Nephron (organoid): ENCODE measurements around the gene KDM4B.
A peak's percentile ranks its signal among the peaks of the same experiment; 100 is the strongest.

Experiments used
- H3K27ac Mint-ChIP-seq, 3 experiments: 2 replicates each; pipeline ENCODE4 v1.8.0; 2020; ENCODE audit warnings: mixed read lengths in 3 of 3, mild to moderate bottlenecking in 2 of 3, moderate library complexity in 1 of 3
- H3K27me3 Mint-ChIP-seq: 2 replicates; pipeline ENCODE4 v1.8.0; 2021; ENCODE audit warnings: low read depth, mild to moderate bottlenecking, moderate library complexity, mixed read lengths
- H3K36me3 Mint-ChIP-seq: 2 replicates; pipeline ENCODE4 v1.8.0; 2020; ENCODE audit warnings: low read depth, mixed read lengths
- H3K4me1 Mint-ChIP-seq: 2 replicates; pipeline ENCODE4 v1.8.0; 2020; ENCODE audit warnings: mixed read lengths
- H3K4me3 Mint-ChIP-seq, 3 experiments: 2 replicates each; pipeline ENCODE4 v1.8.0; 2020; ENCODE audit warnings: mild to moderate bottlenecking in 3 of 3, mixed read lengths in 3 of 3, moderate library complexity in 2 of 3
- H3K9me3 Mint-ChIP-seq: 2 replicates; pipeline ENCODE4 v1.8.0; 2020; ENCODE audit warnings: mixed read lengths
- TF ChIP-seq, protein P1 (sequence below), 3 experiments: fragments of 200-600 bp; sonication (generic); IDR thresholded peaks; one replicate each; pipeline ENCODE4 v1.5.0; 2021; ENCODE audit warnings: antibody characterized with exemption in 3 of 3; ENCODE audit not compliant: unreplicated experiment in 3 of 3

The KDM4B gene

DNA sequence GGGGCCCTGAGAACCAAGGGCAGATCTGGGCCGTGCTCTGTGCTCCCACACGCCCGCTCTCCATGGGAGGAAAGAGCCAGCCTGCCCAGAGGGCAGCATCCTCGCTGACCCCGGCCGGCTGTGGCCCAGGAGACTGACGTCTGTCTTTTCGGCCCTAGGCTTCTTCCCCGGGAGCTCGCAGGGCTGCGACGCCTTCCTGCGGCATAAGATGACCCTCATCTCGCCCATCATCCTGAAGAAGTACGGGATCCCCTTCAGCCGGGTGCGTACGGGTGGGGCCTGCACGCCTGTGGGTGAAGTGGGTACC, 108.2 kb downstream of the KDM4B start:
- Mint-ChIP-seq H3K27ac (no peak overlapping the region), H3K4me1 (peaks cover 18% of the 10 kb centered on the region), H3K4me3 (no peak overlapping the region), H3K27me3 (no peaks in the 10 kb centered on the region), H3K36me3 (peaks cover 29% of the 10 kb centered on the region), H3K9me3 (no peaks in the 10 kb centered on the region)
- TF ChIP-seq, protein P1, sequence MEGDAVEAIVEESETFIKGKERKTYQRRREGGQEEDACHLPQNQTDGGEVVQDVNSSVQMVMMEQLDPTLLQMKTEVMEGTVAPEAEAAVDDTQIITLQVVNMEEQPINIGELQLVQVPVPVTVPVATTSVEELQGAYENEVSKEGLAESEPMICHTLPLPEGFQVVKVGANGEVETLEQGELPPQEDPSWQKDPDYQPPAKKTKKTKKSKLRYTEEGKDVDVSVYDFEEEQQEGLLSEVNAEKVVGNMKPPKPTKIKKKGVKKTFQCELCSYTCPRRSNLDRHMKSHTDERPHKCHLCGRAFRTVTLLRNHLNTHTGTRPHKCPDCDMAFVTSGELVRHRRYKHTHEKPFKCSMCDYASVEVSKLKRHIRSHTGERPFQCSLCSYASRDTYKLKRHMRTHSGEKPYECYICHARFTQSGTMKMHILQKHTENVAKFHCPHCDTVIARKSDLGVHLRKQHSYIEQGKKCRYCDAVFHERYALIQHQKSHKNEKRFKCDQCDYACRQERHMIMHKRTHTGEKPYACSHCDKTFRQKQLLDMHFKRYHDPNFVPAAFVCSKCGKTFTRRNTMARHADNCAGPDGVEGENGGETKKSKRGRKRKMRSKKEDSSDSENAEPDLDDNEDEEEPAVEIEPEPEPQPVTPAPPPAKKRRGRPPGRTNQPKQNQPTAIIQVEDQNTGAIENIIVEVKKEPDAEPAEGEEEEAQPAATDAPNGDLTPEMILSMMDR (IDR thresholded peaks at IDR 0.05; ENCODE audit: unreplicated experiment in 3 of 3) = no peak

DNA sequence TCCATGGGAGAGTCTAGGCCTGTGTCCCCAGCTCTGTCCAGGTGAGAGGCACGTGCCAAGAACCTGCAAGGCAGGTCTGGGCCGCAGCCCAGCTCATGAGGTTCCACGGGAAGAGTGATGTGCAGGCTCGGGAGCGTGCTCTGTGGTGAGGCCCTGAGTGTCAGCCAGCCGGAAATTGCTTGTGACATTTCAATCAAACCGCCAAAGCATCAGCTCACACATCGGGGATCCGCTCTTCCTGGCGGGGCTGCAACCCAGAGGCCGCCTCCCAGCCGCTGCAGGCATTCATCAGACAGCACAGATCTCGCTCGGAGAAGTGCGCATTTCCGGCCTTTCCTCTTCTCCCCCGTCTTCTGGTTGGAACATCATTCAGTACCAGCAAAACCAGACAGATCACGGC, 109.3 kb downstream of the KDM4B start:
- TF ChIP-seq, protein P1 (IDR thresholded peaks at IDR 0.05; ENCODE audit: unreplicated experiment in 3 of 3) = no peak
- H3K36me3 Mint-ChIP-seq = peaks cover 28% of the 10 kb centered on the region
- peaks cover 18% of the 10 kb centered on the region for H3K4me1 Mint-ChIP-seq
- H3K4me3 Mint-ChIP-seq = no peak overlapping the region
- H3K27me3 Mint-ChIP-seq = no peaks in the 10 kb centered on the region
- no peaks in the 10 kb centered on the region for H3K9me3 Mint-ChIP-seq
- no peak overlapping the region for H3K27ac Mint-ChIP-seq

DNA sequence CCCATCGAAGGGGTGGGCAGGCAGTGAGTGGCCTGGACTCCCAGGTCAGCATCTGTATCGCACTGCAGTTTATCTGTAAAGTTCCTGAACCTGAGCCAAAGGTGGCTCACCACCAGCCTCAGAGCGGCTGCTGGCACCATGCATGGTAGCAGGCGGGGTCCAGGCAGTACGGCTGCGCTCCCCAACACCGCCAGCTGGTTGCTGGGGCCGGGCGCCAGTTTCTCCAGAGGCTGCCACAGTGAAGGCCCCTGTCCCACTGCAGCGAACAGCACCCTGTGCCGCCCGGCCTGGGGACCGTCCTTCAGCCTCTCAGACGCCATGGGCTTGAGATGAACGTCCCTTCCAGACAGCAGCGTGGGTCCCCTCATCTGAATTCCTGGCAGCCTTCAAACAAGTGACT, 109.8 kb downstream of the KDM4B start:
- no peaks in the 10 kb centered on the region for H3K27me3 Mint-ChIP-seq
- no peaks in the 10 kb centered on the region for H3K9me3 Mint-ChIP-seq
- no peak overlapping the region for H3K27ac Mint-ChIP-seq
- no peak overlapping the region for H3K4me3 Mint-ChIP-seq
- peaks cover 30% of the 10 kb centered on the region for H3K36me3 Mint-ChIP-seq
- TF ChIP-seq, protein P1 (IDR thresholded peaks at IDR 0.05; ENCODE audit: unreplicated experiment in 3 of 3) = no peak
- peaks cover 21% of the 10 kb centered on the region for H3K4me1 Mint-ChIP-seq

DNA sequence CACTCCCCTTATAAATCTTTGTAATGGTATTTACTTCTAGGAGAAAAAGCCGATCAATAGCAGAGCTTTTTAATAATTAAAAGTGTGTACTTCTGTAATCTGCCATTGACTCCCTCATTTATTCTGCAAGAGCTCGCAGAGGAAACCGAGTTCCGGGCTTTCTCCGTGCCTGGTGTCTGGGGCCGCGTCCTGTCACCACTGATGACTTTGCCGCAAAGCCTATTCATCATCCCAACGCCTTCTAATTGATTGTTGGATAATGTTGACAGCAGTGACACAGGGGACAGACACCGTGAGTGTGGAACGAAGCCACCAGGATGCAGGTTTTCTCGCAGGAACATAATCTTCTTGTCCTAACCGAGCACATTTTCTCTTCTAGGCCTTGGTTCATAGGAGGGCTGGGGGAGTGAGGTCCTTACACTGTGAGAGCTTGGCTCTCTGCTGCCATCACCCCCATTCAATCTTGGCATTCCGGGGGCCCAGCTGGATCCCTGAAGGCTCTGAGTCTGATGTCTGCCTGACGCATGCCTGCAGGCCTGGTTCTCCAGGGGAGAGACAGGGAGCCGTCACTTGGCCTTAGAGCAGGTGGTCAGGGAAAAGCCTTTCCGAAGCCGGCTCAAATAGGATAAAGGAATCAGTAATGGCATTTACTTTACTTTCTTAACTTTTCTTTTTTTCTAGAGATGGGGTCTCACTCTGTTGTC, 110.3 kb downstream of the KDM4B start:
- Mint-ChIP-seq H3K27ac (no peak overlapping the region), H3K4me1 (peaks cover 22% of the 10 kb centered on the region), H3K27me3 (no peaks in the 10 kb centered on the region), H3K9me3 (no peaks in the 10 kb centered on the region), H3K4me3 (no peak overlapping the region), H3K36me3 (peaks cover 32% of the 10 kb centered on the region)
- TF ChIP-seq, protein P1 (IDR thresholded peaks at IDR 0.05; ENCODE audit: unreplicated experiment in 3 of 3) = no peak

DNA sequence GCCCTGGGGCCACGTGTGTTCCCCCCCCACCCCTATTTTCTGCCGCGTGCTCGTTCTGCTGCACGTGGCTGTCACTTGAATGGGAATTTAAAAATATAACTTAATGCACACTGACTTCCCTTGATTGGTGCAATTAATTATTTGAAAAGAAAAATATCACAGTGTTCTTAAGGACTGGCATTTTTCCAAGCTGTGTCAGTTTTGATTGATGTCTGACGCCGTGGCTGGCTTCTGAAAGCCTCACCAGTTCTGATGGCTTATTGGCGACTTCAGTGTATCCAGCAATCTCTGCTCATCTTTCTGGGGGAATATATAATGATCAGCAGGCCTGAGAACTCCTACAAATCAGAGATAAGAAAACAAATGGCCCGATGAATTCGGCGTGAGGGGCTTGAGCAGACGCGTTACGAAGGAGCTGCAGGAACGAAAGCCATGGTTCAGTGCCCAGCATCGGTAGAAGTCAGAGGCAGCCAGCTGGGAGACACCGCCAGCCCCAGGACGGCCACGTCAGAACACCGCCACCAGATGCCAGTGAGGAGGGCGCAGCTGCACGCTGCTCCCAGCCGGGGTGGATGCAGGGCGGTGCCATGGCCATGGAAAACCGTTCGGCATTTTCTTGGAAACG, 111.2 kb downstream of the KDM4B start:
- Mint-ChIP-seq H3K27me3 (no peaks in the 10 kb centered on the region), H3K4me1 (peaks cover 26% of the 10 kb centered on the region), H3K27ac (peak overlapping the region in 1 of 3 experiments; percentile 33), H3K9me3 (no peaks in the 10 kb centered on the region), H3K36me3 (peaks cover 35% of the 10 kb centered on the region), H3K4me3 (no peak overlapping the region)
- TF ChIP-seq, protein P1 (IDR thresholded peaks at IDR 0.05; ENCODE audit: unreplicated experiment in 3 of 3) = no peak

DNA sequence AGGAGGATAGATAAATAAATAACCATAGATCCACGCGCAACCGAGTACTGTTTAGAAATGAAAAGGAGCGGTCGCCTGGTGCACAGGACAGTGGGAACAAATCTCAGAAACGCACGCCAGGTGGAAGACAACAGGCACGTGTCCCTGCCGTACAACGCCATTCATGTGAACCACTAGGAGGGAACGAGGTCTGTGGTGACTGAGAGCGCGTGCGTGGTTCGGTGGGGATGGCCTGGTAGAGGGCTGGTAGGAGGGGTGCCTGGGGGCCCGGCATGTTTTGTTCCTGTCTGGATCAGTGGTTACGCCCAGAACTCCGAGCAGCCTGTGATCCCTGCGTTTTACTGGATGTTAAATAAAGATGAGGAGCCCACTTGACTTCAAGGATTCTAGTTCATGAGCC, 111.9 kb downstream of the KDM4B start:
- H3K27me3 Mint-ChIP-seq = no peaks in the 10 kb centered on the region
- H3K4me1 Mint-ChIP-seq = peaks cover 28% of the 10 kb centered on the region
- peak overlapping the region in 1 of 3 experiments; percentile 33 for H3K27ac Mint-ChIP-seq
- peaks cover 37% of the 10 kb centered on the region for H3K36me3 Mint-ChIP-seq
- no peak overlapping the region for H3K4me3 Mint-ChIP-seq
- no peaks in the 10 kb centered on the region for H3K9me3 Mint-ChIP-seq
- TF ChIP-seq, protein P1 (IDR thresholded peaks at IDR 0.05; ENCODE audit: unreplicated experiment in 3 of 3) = no peak
